B cell (primary cell): Measurements from ENCODE around the gene NSG1. TPM values are rescaled to one million over a fixed set of nuclear protein-coding genes. Genes with fewer than 3 reads are reported as not detected.

Source experiments
- ATAC-seq: fragments of 200-7000 bp; cut with Tn5 transposase; one replicate; pipeline ENCODE4 v1.10.0; 2021; ENCODE audit warnings: low read depth, mild to moderate bottlenecking, moderate number of reproducible peaks, moderate library complexity
- CTCF ChIA-PET: fragments of 350-600 bp; sonication (Branson Sonifier 250); formaldehyde crosslinking; loops from one replicate; lab custom pipeline; 2021; ENCODE audit warnings: antibody characterized with exemption, inconsistent platforms; lab: Charles Lee
- POLR2A ChIA-PET: fragments of 350-600 bp; sonication (Branson Sonifier 250); formaldehyde crosslinking; loops from one replicate; lab custom pipeline; 2021; ENCODE audit warnings: antibody characterized with exemption; lab: Charles Lee
- DNase-seq: peaks from one replicate; pipeline ENCODE4 v3.0.0; 2013
- H2AFZ ChIP-seq: 2 replicates; pipeline ENCODE4 v1.6.1; 2012; ENCODE audit warnings: mild to moderate bottlenecking, low read depth, low read length; ENCODE audit not compliant: insufficient read depth, poor library complexity, severe bottlenecking
- H3K27ac ChIP-seq, 2 donors: 1 replicate in 1 of 2; 2 replicates in 1 of 2; pipeline ENCODE4 v1.5.1; 2012 to 2013; ENCODE audit warnings: low read length in 2 of 2, mild to moderate bottlenecking in 2 of 2, moderate library complexity in 1 of 2
- H3K27me3 ChIP-seq, 4 experiments: fragments of 200-600 bp in 1 of 4; sonication (generic) in 1 of 4; replicated peaks in 1 of 4; 1 replicate in 2 of 4; 2 replicates in 2 of 4; pipeline versions ENCODE4 v1.6.1 to v1.7.0; 2013 to 2016; ENCODE audit warnings: low read length in 3 of 4, mild to moderate bottlenecking in 2 of 4, mixed read lengths in 1 of 4, moderate library complexity in 1 of 4; ENCODE audit not compliant: insufficient read depth in 4 of 4, control insufficient read depth in 3 of 4; ENCODE audit errors: control extremely low read depth in 1 of 4
- H3K36me3 ChIP-seq, 2 experiments: replicated peaks in 1 of 2; 1 replicate in 1 of 2; 2 replicates in 1 of 2; pipeline versions ENCODE4 v1.6.1 to v1.7.1; 2013; ENCODE audit warnings: low read length in 1 of 2; ENCODE audit not compliant: insufficient read depth in 2 of 2, control insufficient read depth in 1 of 2; ENCODE audit errors: control extremely low read depth in 1 of 2, extremely low read depth in 1 of 2
- H3K4me1 ChIP-seq, 2 donors: fragments of 200-600 bp in 1 of 2; sonication (generic) in 1 of 2; 1 replicate in 1 of 2; 2 replicates in 1 of 2; pipeline versions ENCODE4 v1.5.1 to v1.6.1; 2013 to 2017; ENCODE audit warnings: low read length in 2 of 2; ENCODE audit not compliant: control insufficient read depth in 2 of 2, insufficient read depth in 2 of 2
- H3K4me2 ChIP-seq: replicated peaks from 2 replicates; pipeline ENCODE3; 2012; ENCODE audit warnings: mild to moderate bottlenecking, low read depth, low read length; ENCODE audit not compliant: poor library complexity, severe bottlenecking
- H3K4me3 ChIP-seq, 5 experiments: fragments of 200-600 bp in 1 of 5; sonication (generic) in 1 of 5; 1 replicate in 3 of 5; 2 replicates in 2 of 5; pipeline versions ENCODE4 v1.5.1 to v1.7.0; 2011 to 2016; ENCODE audit warnings: low read length in 4 of 5, mild to moderate bottlenecking in 4 of 5, low read depth in 2 of 5, control low read depth in 1 of 5, moderate library complexity in 1 of 5; ENCODE audit not compliant: insufficient read depth in 1 of 5; ENCODE audit errors: control extremely low read depth in 1 of 5, extremely low read depth in 1 of 5
- H3K79me2 ChIP-seq: fragments of 200-600 bp; sonication (generic); one replicate; pipeline ENCODE4 v1.6.0; 2016; ENCODE audit warnings: low read length; ENCODE audit not compliant: control insufficient read depth, insufficient read depth
- H3K9ac ChIP-seq: fragments of 200-600 bp; sonication (generic); 2 replicates; pipeline ENCODE4 v1.6.1; 2017; ENCODE audit warnings: mild to moderate bottlenecking, low read length, moderate library complexity
- H3K9me3 ChIP-seq, 3 donors: one replicate each; pipeline versions ENCODE4 v1.6.1 to v1.7.1; 2013; ENCODE audit warnings: low read length in 2 of 3; ENCODE audit not compliant: control insufficient read depth in 2 of 3, insufficient read depth in 1 of 3; ENCODE audit errors: control extremely low read depth in 1 of 3
- H4K20me1 ChIP-seq: 2 replicates; pipeline ENCODE4 v1.6.0; 2012; ENCODE audit warnings: mild to moderate bottlenecking, low read length; ENCODE audit not compliant: insufficient read depth, control insufficient read depth, poor library complexity, severe bottlenecking
- H3K27ac Mint-ChIP-seq: one replicate; pipeline ENCODE4 v1.8.0; 2021; ENCODE audit warnings: mixed read lengths
- H3K27me3 Mint-ChIP-seq: one replicate; pipeline ENCODE4 v1.8.0; 2021; ENCODE audit warnings: mixed read lengths
- H3K4me1 Mint-ChIP-seq: one replicate; pipeline ENCODE4 v1.8.0; 2021; ENCODE audit warnings: mixed read lengths
- H3K4me3 Mint-ChIP-seq: one replicate; pipeline ENCODE4 v1.8.0; 2021; ENCODE audit warnings: mixed read lengths
- H3K9me3 Mint-ChIP-seq: one replicate; pipeline ENCODE4 v1.8.0; 2022; ENCODE audit warnings: mixed read lengths; ENCODE audit not compliant: insufficient read depth
- EZH2 ChIP-seq: IDR thresholded peaks from 2 replicates; pipeline ENCODE4 v1.6.1; 2012; ENCODE audit warnings: borderline replicate concordance, low read depth, mild to moderate bottlenecking, moderate library complexity, low read length; ENCODE audit not compliant: insufficient read depth, poor library complexity, severe bottlenecking
- WGBS: methylation state at CpG from one replicate; pipeline ENCODE4 v1.1.5; 2013; ENCODE audit warnings: missing lambda C conversion rate; ENCODE audit not compliant: insufficient coverage; 5-methylcytosine and 5-hydroxymethylcytosine counted together
- intact Hi-C: fragments of 100-400 bp; cut with micrococcal nuclease; formaldehyde crosslinking; loops from one replicate; pipeline ENCODE4 v1.10.0; 2022
- polyA plus RNA-seq: library from polyadenylated mRNA; depleted of rRNA; stranded (reverse); fragments of >200 nt; gene quantifications from 2 replicates; pipeline ENCODE4 v1.2.3, GENCODE V29; 2012
- total RNA-seq, 2 donors: library from RNA; stranded (reverse); fragments of 120-200 nt in 1 of 2; gene quantifications; 1 replicate in 1 of 2; 2 replicates in 1 of 2; pipeline versions ENCODE4 v1.2.3 to v1.2.4, GENCODE V29; 2013 to 2022
- TF ChIP-seq, protein P1 (sequence below): fragments of 200-600 bp; IDR thresholded peaks from one replicate; pipeline ENCODE4 v1.8.0; 2022; ENCODE audit warnings: antibody characterized with exemption, mild to moderate bottlenecking

The NSG1 gene
- total and polyA plus RNA-seq, 2 donors (not counting 1 experiment from before 2014, with no cell fraction given), result not detected

DNA sequence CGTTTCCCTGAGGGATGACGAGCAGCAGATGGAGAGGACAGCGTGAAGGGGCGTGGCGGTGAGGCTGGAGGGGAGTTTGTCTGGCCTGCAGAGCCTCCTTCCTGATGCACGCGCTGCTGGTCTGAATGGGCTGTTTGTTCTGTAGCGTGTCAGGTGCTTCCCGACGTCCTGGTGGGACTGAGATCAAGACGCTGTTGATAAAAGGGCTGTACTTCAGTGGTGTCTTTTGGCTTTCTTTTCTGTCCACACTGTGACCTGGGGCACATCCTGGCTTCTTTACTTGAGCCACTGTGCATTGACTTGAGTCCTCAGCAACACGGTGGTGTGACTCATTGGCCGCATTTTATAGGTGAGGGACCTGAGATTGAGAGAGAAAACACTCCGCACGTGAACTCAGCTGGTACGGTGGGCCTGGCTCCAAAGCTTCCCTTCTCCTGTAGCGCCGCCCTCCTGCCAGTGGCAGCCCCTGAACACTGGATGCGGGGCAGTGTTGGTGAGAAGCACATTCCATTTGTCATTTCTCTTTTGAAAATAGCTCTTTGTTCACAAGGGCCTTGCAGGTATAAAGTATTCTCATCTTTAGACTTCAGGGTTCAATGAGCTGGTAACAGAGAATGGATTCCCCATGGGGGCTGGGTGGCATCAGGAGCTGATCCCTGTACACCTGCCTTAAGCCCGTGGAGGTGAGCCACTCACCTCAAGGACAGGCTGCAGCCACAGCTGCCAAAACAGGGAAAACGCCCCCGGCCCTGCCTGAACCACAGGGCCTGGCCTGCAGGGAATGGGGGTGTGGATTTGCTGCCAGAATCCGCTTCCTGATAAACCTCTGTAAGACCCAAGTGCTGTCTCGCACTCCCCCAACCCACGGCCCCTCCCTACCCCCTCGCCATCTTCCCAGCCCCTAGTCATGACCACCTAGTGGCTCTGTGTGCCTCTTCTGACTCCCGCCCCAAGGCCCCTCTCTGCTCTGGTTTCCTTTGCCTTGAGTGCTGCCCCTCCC, 29.2 kb downstream of the NSG1 start:
- no peak for DNase-seq
- intact Hi-C loops, result no loop called here
- H3K27ac ChIP-seq, result no peak overlapping the region
- no peaks in the 10 kb centered on the region for H3K27me3 Mint-ChIP-seq
- no peak overlapping the region for H3K4me3 ChIP-seq
- H3K4me1 Mint-ChIP-seq, result no peaks in the 10 kb centered on the region
- no peak overlapping the region for H3K27ac Mint-ChIP-seq
- no peaks in the 10 kb centered on the region for H3K27me3 ChIP-seq
- H2AFZ ChIP-seq, result no peak overlapping the region
- no peaks in the 10 kb centered on the region for H3K4me1 ChIP-seq
- no peaks in the 10 kb centered on the region for H4K20me1 ChIP-seq
- H3K9me3 Mint-ChIP-seq, result no peaks in the 10 kb centered on the region
- WGBS, result 98% methylated on average over 24 of the region's 27 CpGs
- no peak overlapping the region for H3K4me3 Mint-ChIP-seq
- H3K9ac ChIP-seq, result no peak overlapping the region
- no peak overlapping the region for H3K4me2 ChIP-seq
- no peak for ATAC-seq
- ChIA-PET CTCF (no interaction called here), POLR2A (no interaction called here)
- peaks cover 0 to 30% of the 10 kb centered on the region in 2 experiments for H3K36me3 ChIP-seq
- peaks cover 0 to 19% (median 0%) of the 10 kb centered on the region in 3 donors for H3K9me3 ChIP-seq
- TF ChIP-seq, protein P1, sequence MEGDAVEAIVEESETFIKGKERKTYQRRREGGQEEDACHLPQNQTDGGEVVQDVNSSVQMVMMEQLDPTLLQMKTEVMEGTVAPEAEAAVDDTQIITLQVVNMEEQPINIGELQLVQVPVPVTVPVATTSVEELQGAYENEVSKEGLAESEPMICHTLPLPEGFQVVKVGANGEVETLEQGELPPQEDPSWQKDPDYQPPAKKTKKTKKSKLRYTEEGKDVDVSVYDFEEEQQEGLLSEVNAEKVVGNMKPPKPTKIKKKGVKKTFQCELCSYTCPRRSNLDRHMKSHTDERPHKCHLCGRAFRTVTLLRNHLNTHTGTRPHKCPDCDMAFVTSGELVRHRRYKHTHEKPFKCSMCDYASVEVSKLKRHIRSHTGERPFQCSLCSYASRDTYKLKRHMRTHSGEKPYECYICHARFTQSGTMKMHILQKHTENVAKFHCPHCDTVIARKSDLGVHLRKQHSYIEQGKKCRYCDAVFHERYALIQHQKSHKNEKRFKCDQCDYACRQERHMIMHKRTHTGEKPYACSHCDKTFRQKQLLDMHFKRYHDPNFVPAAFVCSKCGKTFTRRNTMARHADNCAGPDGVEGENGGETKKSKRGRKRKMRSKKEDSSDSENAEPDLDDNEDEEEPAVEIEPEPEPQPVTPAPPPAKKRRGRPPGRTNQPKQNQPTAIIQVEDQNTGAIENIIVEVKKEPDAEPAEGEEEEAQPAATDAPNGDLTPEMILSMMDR, result no peak
- no peak for TF ChIP-seq EZH2
- no peaks in the 10 kb centered on the region for H3K79me2 ChIP-seq

DNA sequence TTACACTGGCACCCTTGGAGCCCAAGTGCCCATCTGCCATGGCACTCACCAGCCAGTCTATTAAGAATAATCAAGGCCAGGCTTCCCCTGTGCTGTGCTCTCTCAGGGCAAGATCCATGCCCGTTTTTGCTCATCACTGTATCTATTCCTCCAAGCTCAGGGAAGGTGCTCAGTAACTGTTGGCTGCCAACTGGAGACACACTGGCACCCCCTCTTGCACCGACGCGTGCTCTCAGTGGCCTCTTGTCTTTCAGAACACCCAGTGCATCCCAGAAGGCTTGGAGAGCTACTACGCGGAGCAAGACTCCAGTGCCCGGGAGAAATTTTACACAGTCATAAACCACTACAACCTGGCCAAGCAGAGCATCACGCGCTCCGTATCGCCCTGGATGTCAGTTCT, 30.1 kb downstream of the NSG1 start:
- Histone ChIP-seq H3K36me3 (peaks cover 0 to 33% of the 10 kb centered on the region in 2 experiments), H3K4me1 (no peaks in the 10 kb centered on the region), H2AFZ (no peak overlapping the region), H3K4me3 (no peak overlapping the region), H3K4me2 (no peak overlapping the region), H3K9me3 (peaks cover 0 to 19% (median 0%) of the 10 kb centered on the region in 3 donors), H4K20me1 (no peaks in the 10 kb centered on the region), H3K27me3 (no peaks in the 10 kb centered on the region), H3K9ac (no peak overlapping the region), H3K79me2 (no peaks in the 10 kb centered on the region), H3K27ac (no peak overlapping the region)
- H3K27me3 Mint-ChIP-seq, result no peaks in the 10 kb centered on the region
- no peak for TF ChIP-seq EZH2
- TF ChIP-seq, protein P1, result no peak
- DNase-seq (no peak), ATAC-seq (no peak)
- no peaks in the 10 kb centered on the region for H3K9me3 Mint-ChIP-seq
- ChIA-PET CTCF (no interaction called here), POLR2A (no interaction called here)
- no peak overlapping the region for H3K27ac Mint-ChIP-seq
- H3K4me3 Mint-ChIP-seq, result no peak overlapping the region
- intact Hi-C loops, result no loop called here
- WGBS, result 100% methylated on average over 11 of the region's 11 CpGs
- H3K4me1 Mint-ChIP-seq, result no peaks in the 10 kb centered on the region
